HepG2 (cell line): ENCODE measurements around the gene IGFBP7. TPM values are rescaled to one million over a fixed set of nuclear protein-coding genes. Genes with fewer than 3 reads are reported as not detected.

Experiments used
- ATAC-seq: fragments of 200-7000 bp; cut with Tn5 transposase; 3 replicates; pipeline ENCODE4 v1.9.1; 2020; ENCODE audit warnings: mild to moderate bottlenecking, moderate library complexity
- BruUV-seq: library from RNA; stranded (reverse); fragments of 400-500 nt; replicated peaks from 2 replicates; lab custom pipeline; 2021; lab: Mats Ljungman, UMichigan
- CTCF ChIA-PET: fragments of 300-600 bp; formaldehyde crosslinking; extraction: SDS; loops from one replicate; lab custom pipeline; 2021; ENCODE audit warnings: low total read pairs, inconsistent platforms, low intra/inter-chr PET ratio; lab: Yijun Ruan, JAX
- POLR2A ChIA-PET: fragments of 350-600 bp; sonication (Branson Sonifier 250); formaldehyde crosslinking; loops from one replicate; lab custom pipeline; 2020; ENCODE audit warnings: antibody characterized with exemption, inconsistent platforms; lab: Yijun Ruan, JAX
- DNase-seq: peaks from one replicate; pipeline ENCODE4 v3.0.0-alpha.2; 2015; ENCODE audit warnings: low spot score
- FAIRE-seq: peaks from 3 replicates; lab custom pipeline; 2011; peaks lifted over from hg19 to GRCh38; lab: Jason Lieb, UNC
- H2AFZ ChIP-seq: one replicate; pipeline ENCODE4 v1.6.1; 2011; ENCODE audit warnings: low read length, inconsistent platforms
- H3K27ac ChIP-seq: fragments of 300-600 bp; 3 replicates; pipeline ENCODE4 v1.8.0; 2011; ENCODE audit warnings: mixed run types, mild to moderate bottlenecking, mixed read lengths, low read length, inconsistent platforms; ENCODE audit not compliant: insufficient read depth; ENCODE audit errors: extremely low read length
- H3K27me3 ChIP-seq, 2 experiments: fragments of 200-600 bp in 1 of 2; 2 replicates in 1 of 2; 3 replicates in 1 of 2; pipeline versions ENCODE4 v1.6.0 to v1.8.0; 2011; ENCODE audit warnings: low read length in 2 of 2, mild to moderate bottlenecking in 2 of 2, moderate library complexity in 2 of 2, inconsistent platforms in 1 of 2; ENCODE audit not compliant: insufficient read depth in 2 of 2, control insufficient read depth in 1 of 2
- H3K36me3 ChIP-seq, 2 experiments: fragments of 200-600 bp in 1 of 2; replicated peaks in 1 of 2; 2 replicates in 1 of 2; 3 replicates in 1 of 2; pipeline versions ENCODE4 v1.5.1 to v1.8.0; 2011; ENCODE audit warnings: low read length in 2 of 2, inconsistent platforms in 1 of 2; ENCODE audit not compliant: insufficient read depth in 2 of 2, control insufficient read depth in 1 of 2
- H3K4me1 ChIP-seq: 2 replicates; pipeline ENCODE4 v1.5.1; 2012; ENCODE audit warnings: low read length, inconsistent platforms; ENCODE audit not compliant: insufficient read depth
- H3K4me2 ChIP-seq: 2 replicates; pipeline ENCODE4 v1.6.0; 2011; ENCODE audit warnings: low read depth, low read length, inconsistent platforms
- H3K4me3 ChIP-seq, 3 experiments: fragments of 200-600 bp in 1 of 3; sonication (generic), shearing (Covaris generic) in 1 of 3; replicated peaks in 1 of 3; 2 replicates each; pipeline ENCODE4 v1.5.1; 2011 to 2016; ENCODE audit warnings: low read length in 3 of 3, inconsistent platforms in 2 of 3, low read depth in 2 of 3, mild to moderate bottlenecking in 2 of 3, control low read depth in 1 of 3, mixed read lengths in 1 of 3; ENCODE audit not compliant: insufficient read depth in 1 of 3
- H3K79me2 ChIP-seq: one replicate; pipeline ENCODE4 v1.6.1; 2011; ENCODE audit warnings: low read length, inconsistent platforms; ENCODE audit not compliant: insufficient read depth
- H3K9ac ChIP-seq: 2 replicates; pipeline ENCODE4 v1.6.0; 2011; ENCODE audit warnings: mild to moderate bottlenecking, low read depth, low read length, inconsistent platforms; ENCODE audit not compliant: insufficient read depth
- H3K9me3 ChIP-seq: 2 replicates; pipeline ENCODE4 v1.5.1; 2012; ENCODE audit warnings: mild to moderate bottlenecking, low read length
- H4K20me1 ChIP-seq: 2 replicates; pipeline ENCODE4 v1.6.0; 2011; ENCODE audit warnings: inconsistent platforms, mild to moderate bottlenecking, low read length, moderate library complexity; ENCODE audit not compliant: insufficient read depth
- CAMTA2 ChIP-seq: sonication (generic); formaldehyde crosslinking; IDR thresholded peaks from 2 replicates; pipeline ENCODE4 v1.4.0; 2020; ENCODE audit warnings: mild to moderate bottlenecking, missing genetic modification reagents, borderline replicate concordance
- EEA1 ChIP-seq: sonication (generic); formaldehyde crosslinking; IDR thresholded peaks from 2 replicates; pipeline ENCODE4 v1.5.1; 2020; ENCODE audit warnings: mild to moderate bottlenecking, missing genetic modification reagents, borderline replicate concordance
- FOXK2 ChIP-seq: fragments of 450-650 bp; IDR thresholded peaks from 2 replicates; pipeline ENCODE4 v1.6.1; 2016
- HOXA9 ChIP-seq: sonication (generic); formaldehyde crosslinking; IDR thresholded peaks from 2 replicates; pipeline ENCODE4 v1.8.1; 2022; ENCODE audit warnings: missing genetic modification reagents, mild to moderate bottlenecking, moderate library complexity, borderline replicate concordance
- THAP9 ChIP-seq: sonication (generic); formaldehyde crosslinking; IDR thresholded peaks from 2 replicates; pipeline ENCODE4; 2020; ENCODE audit warnings: missing genetic modification reagents, mild to moderate bottlenecking, borderline replicate concordance
- TSC22D2 ChIP-seq: sonication (generic); formaldehyde crosslinking; IDR thresholded peaks from 2 replicates; pipeline ENCODE4 v1.5.1; 2020; ENCODE audit warnings: missing genetic modification reagents, mild to moderate bottlenecking, borderline replicate concordance
- ZNF282 ChIP-seq: fragments of 450-650 bp; IDR thresholded peaks from 2 replicates; pipeline ENCODE4 v1.6.1; 2018; ENCODE audit not compliant: partially characterized antibody
- ZNF557 ChIP-seq: sonication (generic); formaldehyde crosslinking; IDR thresholded peaks from 2 replicates; pipeline ENCODE4 v1.4.0; 2020; ENCODE audit warnings: missing genetic modification reagents
- ZSCAN31 ChIP-seq: sonication (generic); formaldehyde crosslinking; IDR thresholded peaks from 2 replicates; pipeline ENCODE4 v1.5.0; 2020; ENCODE audit warnings: low read depth, mild to moderate bottlenecking, missing genetic modification reagents
- WGBS: methylation state at CpG from one replicate; pipeline ENCODE4 v1.1.6; 2017; ENCODE audit warnings: low lambda C conversion rate; 5-methylcytosine and 5-hydroxymethylcytosine counted together
- in situ Hi-C: cut with HindIII; loops from 2 replicates; pipeline ENCODE4 v1.10.0; 2017; ENCODE audit warnings: low pct_unique_long_range_greater_than_20kb; ENCODE audit not compliant: extremely low pct_ligation_motif_present
- intact Hi-C: fragments of 100-400 bp; cut with micrococcal nuclease; formaldehyde crosslinking; loops from one replicate; pipeline ENCODE4 v1.10.0; 2022; ENCODE audit not compliant: unreplicated experiment
- polyA plus RNA-seq, 8 experiments: library from polyadenylated mRNA; depleted of rRNA in 3 of 8; stranded (reverse) in 7 of 8; unstranded in 1 of 8; fragments of >200 nt; fragmentation: Illumina TruSeq in 4 of 8; extraction: Trizol in 4 of 8; gene quantifications; 2 replicates each; pipeline versions ENCODE4 v1.2.1 to v1.2.3, GENCODE V29; 2011 to 2016; ENCODE audit warnings: low read depth in 4 of 8, missing spikeins in 1 of 8, mixed read lengths in 1 of 8; ENCODE audit not compliant: insufficient read depth in 1 of 8
- total RNA-seq, 5 experiments: library from RNA; depleted of rRNA; stranded (reverse); fragments of >200 nt; fragmentation: Illumina TruSeq; extraction: Trizol; gene quantifications; 2 replicates each; pipeline ENCODE4 v1.2.3, GENCODE V29; 2016; ENCODE audit warnings: low read depth in 1 of 5
- TF ChIP-seq, protein P1 (sequence below), 2 experiments: sonication (generic) in 1 of 2; formaldehyde crosslinking in 1 of 2; IDR thresholded peaks; 2 replicates each; pipeline versions ENCODE4 v1.5.1 to v1.6.1; 2011 to 2020; ENCODE audit warnings: borderline replicate concordance in 1 of 2, low read depth in 1 of 2, low read length in 1 of 2, mild to moderate bottlenecking in 1 of 2, missing genetic modification reagents in 1 of 2, moderate library complexity in 1 of 2
- TF ChIP-seq, protein P2 (sequence below): sonication (generic); formaldehyde crosslinking; IDR thresholded peaks from 2 replicates; pipeline ENCODE4 v1.4.0; 2020; ENCODE audit warnings: missing genetic modification reagents

IGFBP7 gene
- total and polyA plus RNA-seq, 2 of the 13 experiments (the other 11 are each of a cell fraction or from before 2014, with no cell fraction given): 1.1 to 1.3 TPM

DNA sequence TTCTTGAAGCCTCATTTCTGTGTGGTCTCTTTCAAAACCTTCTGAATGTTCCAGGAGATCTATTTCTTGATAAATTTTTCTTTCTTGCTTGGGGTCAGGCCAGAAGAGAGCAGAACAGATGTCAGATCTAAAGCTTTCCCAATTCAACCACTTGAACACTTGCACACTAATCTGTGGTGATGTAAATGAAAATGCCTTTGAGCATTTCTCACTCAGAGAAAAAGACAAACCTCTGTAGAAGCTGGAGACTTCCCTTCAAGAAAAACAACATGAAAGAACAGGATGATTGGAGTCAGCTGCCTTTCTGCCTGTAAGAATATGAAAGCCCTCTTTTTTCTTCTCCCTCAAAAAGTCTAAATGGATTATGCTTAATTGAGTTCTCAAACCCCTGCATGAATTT is 11.2 kb downstream of the IGFBP7 start (continued):
- TF ChIP-seq, protein P1, sequence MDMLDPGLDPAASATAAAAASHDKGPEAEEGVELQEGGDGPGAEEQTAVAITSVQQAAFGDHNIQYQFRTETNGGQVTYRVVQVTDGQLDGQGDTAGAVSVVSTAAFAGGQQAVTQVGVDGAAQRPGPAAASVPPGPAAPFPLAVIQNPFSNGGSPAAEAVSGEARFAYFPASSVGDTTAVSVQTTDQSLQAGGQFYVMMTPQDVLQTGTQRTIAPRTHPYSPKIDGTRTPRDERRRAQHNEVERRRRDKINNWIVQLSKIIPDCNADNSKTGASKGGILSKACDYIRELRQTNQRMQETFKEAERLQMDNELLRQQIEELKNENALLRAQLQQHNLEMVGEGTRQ (IDR thresholded peaks at IDR 0.05; ENCODE audit: low read depth, low read length): no peak
- TF ChIP-seq, protein P1 (CRISPR knock-in tag; IDR thresholded peaks at IDR 0.05; ENCODE audit: borderline replicate concordance): no peak
- TF ChIP-seq TSC22D2 (CRISPR knock-in tag): no peak

- Histone ChIP-seq H3K27ac (no peak overlapping the region), H3K36me3 (no peaks in the 10 kb centered on the region), H3K4me2 (no peak overlapping the region), H3K4me1 (peaks cover 38% of the 10 kb centered on the region), H3K27me3 (peaks cover 0 to 1% of the 10 kb centered on the region in 2 experiments; a peak in 1 of 5 replicates), H3K4me3 (no peak overlapping the region), H3K79me2 (no peaks in the 10 kb centered on the region), H2AFZ (no peak overlapping the region), H3K9ac (no peak overlapping the region), H3K9me3 (no peaks in the 10 kb centered on the region), H4K20me1 (no peaks in the 10 kb centered on the region)
- CTCF ChIA-PET: no interaction called here
- 25% methylated on average over 3 of the region's 5 CpGs for WGBS
- no TSS peak for BruUV-seq
- POLR2A ChIA-PET: interaction anchor here (1.4 kb wide), 1 partner anchor 17 kb away, joined by 7 read pairs; no protein-coding TSS in a partner anchor
- in situ Hi-C loops (no loop called here), intact Hi-C loops (no loop called here)
- FAIRE-seq (no peak), DNase-seq (no peak), ATAC-seq (peak; percentile 45)
- TF ChIP-seq ZSCAN31 (CRISPR knock-in tag): no peak
- no peak for TF ChIP-seq EEA1 (CRISPR knock-in tag)
- no peak for TF ChIP-seq HOXA9 (CRISPR knock-in tag)
- TF ChIP-seq CAMTA2 (CRISPR knock-in tag): no peak
- no peak for TF ChIP-seq ZNF282
- TF ChIP-seq THAP9 (CRISPR knock-in tag): no peak
- no peak for TF ChIP-seq ZNF557 (CRISPR knock-in tag)
- no peak for TF ChIP-seq FOXK2
- TF ChIP-seq, protein P2, sequence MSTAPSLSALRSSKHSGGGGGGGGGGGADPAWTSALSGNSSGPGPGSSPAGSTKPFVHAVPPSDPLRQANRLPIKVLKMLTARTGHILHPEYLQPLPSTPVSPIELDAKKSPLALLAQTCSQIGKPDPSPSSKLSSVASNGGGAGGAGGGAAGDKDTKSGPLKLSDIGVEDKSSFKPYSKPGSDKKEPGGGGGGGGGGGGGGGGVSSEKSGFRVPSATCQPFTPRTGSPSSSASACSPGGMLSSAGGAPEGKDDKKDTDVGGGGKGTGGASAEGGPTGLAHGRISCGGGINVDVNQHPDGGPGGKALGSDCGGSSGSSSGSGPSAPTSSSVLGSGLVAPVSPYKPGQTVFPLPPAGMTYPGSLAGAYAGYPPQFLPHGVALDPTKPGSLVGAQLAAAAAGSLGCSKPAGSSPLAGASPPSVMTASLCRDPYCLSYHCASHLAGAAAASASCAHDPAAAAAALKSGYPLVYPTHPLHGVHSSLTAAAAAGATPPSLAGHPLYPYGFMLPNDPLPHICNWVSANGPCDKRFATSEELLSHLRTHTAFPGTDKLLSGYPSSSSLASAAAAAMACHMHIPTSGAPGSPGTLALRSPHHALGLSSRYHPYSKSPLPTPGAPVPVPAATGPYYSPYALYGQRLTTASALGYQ (CRISPR knock-in tag): no peak
Measured at GRCh38 chr4:57098415-57098814, 11.8 kb downstream of the IGFBP7 start.
